SHP77 (cell line): ENCODE results near the gene NTN5.
"Not testable (repeated sequence)": the region's sequence is repeated elsewhere in the genome, so short reads cannot be mapped to it uniquely, and the experiment has no call there.

ENCODE experiments used
- DNase-seq, 2 experiments: peaks; one replicate each; lab custom pipeline; 2025; lab: John Stamatoyannopoulos, UW

NTN5 gene

GRCh38 chr19:48644355-48644754 lies 28.5 kb downstream of the NTN5 start:
- DNase-seq = no peak

GRCh38 chr19:48642862-48643261 lies 30.0 kb downstream of the NTN5 start:
- no peak for DNase-seq

DNA sequence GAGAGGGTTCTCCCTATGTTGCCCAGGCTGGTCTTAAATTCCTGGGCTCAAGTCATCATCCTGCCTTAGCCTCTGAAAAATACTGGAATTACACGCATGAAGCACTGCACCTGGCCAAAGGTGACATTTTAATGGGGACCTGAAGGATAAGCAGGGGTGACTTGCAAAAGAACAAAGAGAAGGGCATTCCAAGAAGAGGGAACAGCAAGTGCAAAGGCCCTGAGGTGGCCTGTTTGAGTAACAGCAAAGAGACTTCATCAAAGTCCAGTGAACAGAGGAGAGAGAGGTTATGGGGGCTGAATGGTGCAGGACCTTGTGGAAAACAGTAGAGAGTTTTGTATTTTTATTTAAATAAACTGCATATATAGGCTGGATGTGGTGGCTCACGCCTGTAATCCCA lies 31.0 kb downstream of the NTN5 start:
- DNase-seq = no peak

DNA sequence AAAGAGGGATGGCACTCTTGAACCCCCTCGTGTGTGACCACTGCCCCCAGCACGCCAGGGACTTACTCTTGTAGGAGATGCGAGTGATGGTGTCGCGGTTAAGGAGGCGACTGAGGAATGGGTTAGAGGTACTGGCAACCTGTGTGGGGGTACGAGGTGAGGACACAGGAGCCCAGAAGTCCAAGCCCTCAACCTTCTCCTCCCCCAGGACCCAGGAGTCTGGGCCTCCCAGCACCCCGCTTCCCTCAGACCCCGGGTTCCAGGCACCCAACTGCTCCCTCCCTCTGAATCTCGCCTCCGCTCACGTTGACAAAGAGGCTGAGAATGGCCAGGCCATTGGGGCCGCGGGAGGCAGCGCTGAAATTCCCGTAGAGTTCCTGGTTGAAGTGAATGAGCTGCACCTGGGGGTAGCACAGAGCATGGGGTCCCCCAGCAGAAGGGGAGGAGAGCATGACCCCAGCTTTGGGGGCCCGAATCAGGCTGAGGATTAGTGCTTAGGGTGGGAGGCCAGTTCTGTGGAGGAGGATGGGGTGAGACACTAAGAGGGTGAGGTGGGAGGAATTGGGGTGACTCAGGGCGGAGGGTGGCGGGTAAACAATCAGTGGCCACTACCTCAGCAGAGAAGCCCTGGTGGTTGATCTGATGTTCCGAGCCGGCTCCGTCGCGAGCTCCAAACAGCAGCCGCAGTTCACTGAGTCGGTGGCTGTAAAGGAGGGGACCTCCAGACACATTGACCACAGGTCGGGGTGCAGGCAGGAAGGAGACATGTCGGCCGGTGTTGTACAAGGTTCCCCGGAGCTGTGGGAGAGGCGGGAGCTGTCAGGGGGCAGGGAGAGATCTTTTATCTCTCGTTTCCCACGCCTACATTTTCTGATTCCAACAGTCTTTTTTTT lies 33.1 kb downstream of the NTN5 start:
- DNase-seq = no peak

- no peak for DNase-seq
Observed at GRCh38 chr19:48638831-48639381, 33.9 kb downstream of the NTN5 start.

DNA sequence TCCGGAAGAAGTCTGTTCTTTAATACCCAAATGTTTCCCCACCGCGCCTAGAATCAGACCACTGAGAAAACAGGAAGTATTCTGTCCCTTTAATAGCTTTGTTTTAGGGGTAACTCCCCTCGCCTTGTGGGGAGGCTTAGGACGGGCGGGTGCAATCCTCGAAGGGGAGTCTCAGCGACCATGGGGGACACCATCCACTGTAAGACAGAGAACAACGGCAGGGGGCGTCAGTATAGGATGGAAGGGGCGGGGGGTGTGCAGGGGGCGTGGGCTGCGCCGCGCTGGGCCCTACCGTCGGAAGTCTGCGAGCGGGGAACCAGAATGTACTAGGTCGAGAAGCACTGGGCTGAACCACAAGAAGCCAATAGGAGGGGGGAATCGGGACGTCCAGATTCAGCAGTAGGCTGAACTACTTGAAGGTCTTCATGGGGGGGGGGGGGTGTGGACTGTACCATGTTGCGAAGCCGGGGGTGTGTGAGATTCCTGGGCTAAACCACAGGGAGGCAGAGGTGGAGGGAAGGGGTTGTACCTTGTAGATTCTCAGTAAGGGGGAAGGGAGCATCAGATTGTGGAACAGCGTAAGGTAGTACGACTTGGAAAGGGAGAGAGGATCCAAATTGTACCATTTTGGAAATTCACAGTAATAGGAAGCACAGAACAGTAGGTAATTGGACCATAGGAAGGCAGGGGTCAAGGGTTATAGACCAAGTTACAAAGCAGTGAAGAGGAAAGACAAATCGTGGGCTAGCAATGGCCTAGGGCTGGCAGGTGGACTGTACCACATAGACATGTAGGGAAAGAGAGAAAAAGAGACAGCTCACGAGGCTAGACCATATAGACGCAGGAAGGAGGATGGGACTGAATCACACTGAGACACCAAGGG lies 34.6 kb downstream of the NTN5 start:
- peak; percentile 76 to 77 for DNase-seq

- DNase-seq = peak; percentile 98 to 99
Observed at GRCh38 chr19:48637449-48637947, 35.3 kb downstream of the NTN5 start.

- peak in 1 of 2 experiments; percentile 56 for DNase-seq
Observed at GRCh38 chr19:48636859-48637448, 35.9 kb downstream of the NTN5 start, which contains the start of gene DBP. Gene DBP, minus strand, starts transcription at chr19:48637379. Its CDS starts 385 bp downstream, at chr19:48636994.

DNA sequence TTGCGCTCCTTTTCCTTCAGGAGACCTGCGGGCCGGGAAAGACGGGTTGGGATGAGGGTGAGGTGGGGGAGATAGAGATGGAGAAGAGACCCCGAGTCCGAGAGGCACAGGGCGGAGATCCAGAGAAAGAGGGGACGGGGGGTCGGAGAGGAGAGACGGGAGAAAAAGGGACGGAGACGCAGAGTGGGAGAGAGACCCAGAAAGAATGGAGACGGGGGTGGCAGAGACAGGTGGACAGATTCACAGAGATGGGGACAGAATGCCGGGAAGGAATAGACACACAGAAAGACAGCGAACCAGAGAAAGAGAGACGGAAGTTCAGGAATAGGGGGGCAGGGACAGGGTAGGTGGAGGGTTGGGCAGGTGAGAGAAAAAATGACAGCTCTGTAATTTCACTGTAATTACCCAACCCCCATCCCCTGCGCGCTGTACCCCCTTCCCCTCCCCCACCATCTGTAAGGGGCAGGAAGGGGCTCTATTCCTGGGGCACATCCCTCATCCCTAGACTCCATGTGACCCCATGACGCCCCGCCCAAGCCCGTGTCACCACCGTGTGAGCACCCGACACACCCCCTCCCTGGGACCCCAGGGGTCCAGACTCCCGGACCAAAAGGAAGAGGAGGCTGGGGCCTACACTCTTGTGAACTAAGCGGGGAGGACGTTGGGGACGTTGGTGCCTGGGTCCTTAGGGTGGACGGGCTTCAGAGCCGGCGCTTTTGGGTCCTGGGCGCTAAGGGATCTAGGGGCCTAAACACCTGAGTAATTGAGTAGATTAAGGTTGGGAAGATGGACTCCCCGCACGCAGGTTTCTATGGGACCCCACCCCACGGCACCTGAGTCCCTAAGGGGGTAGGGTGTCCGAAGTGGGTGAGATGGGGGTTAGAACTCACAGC lies 36.6 kb downstream of the NTN5 start:
- DNase-seq = no peak

GRCh38 chr19:48635263-48635965 lies 37.4 kb downstream of the NTN5 start:
- peak; percentile 44 to 71 for DNase-seq

DNA sequence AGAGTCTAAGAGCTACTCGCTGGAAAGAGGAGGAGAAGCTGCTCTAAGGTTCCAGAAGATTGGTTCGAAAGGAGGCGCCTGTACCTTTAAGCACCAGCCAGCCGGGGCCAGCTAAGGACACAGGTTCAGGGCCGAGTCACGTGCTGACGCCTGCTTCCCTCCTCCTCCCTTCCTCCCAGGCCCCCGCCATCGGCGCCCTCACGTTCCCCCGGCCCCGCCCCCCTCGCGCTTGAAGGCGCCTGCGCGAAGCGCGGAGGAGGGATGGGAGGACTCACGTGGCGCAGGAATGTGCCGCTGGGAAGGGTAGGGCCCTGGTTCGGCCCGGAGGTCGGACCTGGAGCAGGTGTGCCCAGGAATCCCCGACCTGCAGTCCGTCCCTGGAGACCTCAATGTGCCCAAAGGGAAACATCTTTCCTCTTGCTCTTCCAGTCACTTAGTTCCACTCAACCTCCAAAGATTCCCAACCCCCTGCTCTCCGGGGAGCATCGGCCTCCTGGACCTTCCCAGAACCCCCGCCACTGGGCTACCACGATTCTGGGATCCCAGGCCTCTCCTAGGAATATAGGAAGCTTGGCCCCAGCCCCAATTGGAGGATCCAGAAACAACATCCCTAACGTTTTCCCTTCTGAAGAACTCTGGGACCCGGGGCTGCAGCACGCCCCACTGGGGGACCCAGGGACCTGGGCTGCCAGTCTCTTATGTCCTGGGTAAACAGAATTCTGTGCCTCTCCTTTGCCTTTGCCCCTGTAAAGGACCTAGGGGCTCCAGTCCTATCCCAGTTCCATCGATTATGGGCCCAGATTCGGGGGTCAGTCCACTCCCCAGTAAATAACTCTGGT lies 38.2 kb downstream of the NTN5 start:
- peak; percentile 95 to 96 for DNase-seq

- DNase-seq = no peak
Observed at GRCh38 chr19:48634036-48634342, 38.8 kb downstream of the NTN5 start.

DNA sequence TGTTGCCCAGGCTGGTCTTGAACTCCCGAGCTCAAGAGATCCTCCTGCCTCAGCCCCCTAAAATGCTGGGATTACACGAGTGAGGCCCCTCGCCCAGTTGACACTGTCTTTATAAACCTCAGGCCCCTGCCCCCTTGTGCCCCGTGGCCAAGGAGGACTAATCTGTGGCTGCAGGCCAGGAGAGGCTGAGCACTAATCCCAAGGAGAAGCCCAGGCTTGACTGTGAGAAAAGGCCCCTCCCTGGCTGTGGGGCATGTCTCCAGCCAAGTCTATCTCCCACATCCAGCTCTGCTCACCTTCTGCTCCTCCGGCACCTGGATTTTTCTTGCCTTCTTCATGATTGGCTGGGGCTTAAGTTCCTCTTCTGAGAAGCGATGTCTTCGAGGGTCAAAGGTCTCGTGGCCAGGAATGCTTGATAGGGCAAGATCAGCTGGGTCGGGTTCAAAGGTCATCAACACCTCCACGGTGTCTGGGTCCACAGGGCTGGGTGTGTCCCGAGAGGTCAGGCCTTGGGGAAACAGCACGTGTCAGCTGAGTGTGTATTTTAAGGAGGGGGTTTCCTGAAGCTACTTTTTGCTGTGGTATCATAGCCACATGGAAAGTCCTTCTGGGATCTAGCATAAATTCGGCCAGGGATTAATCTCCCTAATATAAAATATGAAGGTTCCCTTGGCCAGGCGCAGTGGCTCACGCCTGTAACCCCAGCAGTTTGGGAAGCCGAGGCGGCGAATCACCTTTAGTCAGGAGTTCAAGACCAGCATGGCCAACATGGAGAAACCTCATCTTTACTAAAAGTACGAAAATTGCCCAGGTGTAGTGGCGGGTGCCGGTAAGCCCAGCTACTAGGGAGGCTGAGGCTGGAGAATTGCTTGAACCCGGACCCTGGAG lies 39.4 kb downstream of the NTN5 start:
- no peak for DNase-seq

DNA sequence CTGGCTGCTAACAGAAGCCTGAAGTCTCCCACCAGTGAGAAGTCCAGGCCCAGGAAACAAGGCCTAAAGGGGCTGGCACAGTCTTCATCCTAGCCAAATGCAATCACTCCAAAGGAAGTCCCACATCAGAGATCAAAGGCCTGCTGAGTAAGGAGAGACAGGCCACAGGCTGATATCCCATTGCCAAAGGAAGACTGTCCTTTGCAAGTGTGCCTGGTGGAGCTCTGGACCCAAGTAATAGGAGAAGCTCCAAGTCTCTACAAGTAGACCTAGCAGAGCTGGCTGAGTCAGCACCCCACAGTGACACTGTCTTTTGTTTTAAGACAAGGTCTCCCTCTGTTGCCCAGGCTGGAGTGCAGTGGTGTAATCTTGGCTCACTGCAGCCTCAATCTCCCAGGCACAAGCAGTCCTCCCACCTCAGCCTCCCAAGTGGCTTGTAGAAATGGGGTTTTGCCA lies 40.1 kb downstream of the NTN5 start:
- DNase-seq = no peak

DNA sequence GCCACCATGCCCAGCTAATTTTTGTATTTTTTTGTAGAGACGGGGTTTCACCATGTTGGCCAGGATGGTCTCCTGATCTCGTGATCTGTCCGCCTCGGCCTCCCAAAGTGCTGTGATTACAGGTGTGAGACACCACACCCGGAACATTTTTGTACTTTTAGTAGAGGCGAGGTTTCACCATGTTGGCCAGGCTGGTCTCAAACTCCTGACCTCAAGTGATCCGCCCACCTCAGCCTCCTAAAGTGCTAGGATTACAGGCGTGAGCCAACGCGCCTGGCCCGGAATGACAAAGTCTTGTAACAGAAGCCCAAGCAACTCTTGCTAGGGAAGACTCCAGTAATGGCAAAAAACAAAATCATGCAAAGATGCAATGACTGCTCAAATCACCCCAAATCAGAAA lies 40.5 kb downstream of the NTN5 start:
- not testable (repeated sequence) for DNase-seq

- DNase-seq = no peak
Observed at GRCh38 chr19:48631225-48631624, 41.6 kb downstream of the NTN5 start.

DNA sequence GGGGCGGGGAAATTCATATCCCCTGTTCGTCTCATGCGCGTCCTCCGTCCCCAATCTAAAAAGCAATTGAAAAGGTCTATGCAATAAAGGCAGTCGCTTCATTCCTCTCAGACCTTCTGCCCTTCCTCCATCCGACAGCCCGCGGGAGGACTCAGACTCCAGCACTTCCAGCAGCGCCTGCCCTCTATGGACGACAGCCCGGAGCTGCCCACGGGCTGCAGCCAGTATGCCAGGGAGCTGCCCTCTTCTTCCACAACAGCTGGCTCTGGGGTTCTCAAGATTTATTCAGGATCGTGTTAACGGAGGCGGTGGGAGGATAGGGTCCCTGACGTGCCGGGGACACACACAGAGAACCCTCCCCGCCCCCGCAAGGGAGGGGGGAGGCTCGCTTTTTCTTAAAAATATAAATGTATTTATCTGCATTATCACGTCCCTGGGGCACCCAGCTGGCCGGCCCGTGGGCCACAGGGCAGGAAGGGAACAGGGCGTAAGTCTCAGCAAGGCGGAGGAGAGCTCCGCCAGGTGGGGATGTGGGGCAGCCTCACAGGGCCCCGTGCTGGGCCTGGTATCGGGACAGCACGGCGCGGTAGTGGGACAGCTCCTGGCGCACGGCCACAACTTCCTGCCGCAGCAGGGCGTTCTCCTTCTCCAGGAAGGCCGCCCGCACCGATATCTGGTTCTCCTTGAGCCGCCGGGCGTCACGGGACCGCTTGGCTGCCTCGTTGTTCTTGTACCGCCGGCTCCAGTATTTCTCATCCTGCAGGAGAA lies 42.3 kb downstream of the NTN5 start:
- peak in 1 of 2 experiments; percentile 43 for DNase-seq
